Fibroblast of villous mesenchyme (primary cell): Measurements from ENCODE around the gene L1CAM. TPM values are rescaled to one million over a fixed set of nuclear protein-coding genes. Genes with fewer than 3 reads are reported as not detected.
A peak's percentile ranks its signal among the peaks of the same experiment; 100 is the strongest.

Source experiments
- DNase-seq: peaks from one replicate; pipeline ENCODE4 v3.0.0-alpha.2; 2010; ENCODE audit warnings: low read depth
- H3K4me3 ChIP-seq: 2 replicates; pipeline ENCODE4 v1.5.1; 2011; ENCODE audit warnings: low read depth, mild to moderate bottlenecking, low read length
- total RNA-seq: library from RNA; depleted of rRNA; stranded (reverse); fragments of >200 nt; gene quantifications from 2 replicates; pipeline ENCODE4 v1.2.3, GENCODE V29; 2012
- TF ChIP-seq, protein P1 (sequence below): IDR thresholded peaks from 2 replicates; pipeline ENCODE4 v1.5.1; 2012; ENCODE audit warnings: low read depth, mild to moderate bottlenecking, low read length; ENCODE audit not compliant: insufficient read depth

L1CAM gene
- total RNA-seq, 1 donor: 54.4 TPM

DNA sequence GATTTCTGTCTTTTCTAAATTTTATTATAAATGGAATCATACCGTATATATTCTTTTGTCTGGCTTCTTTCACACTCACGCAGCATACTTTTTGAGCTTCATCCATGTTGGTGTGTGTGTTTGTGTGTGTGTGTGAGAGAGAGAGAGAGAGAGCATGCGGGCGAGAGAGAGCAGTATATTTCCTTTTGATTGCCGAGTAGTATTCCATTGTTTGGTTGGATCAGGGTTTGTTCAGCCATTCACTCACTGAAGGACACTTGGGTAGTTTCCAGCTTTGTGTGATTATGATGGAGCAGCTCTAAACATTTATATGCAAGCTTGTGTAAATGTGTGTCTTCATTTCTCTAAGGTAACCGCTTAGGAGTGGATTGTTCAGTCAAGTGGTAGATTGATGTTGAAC is 3.1 kb upstream of the L1CAM start:
- TF ChIP-seq, protein P1, sequence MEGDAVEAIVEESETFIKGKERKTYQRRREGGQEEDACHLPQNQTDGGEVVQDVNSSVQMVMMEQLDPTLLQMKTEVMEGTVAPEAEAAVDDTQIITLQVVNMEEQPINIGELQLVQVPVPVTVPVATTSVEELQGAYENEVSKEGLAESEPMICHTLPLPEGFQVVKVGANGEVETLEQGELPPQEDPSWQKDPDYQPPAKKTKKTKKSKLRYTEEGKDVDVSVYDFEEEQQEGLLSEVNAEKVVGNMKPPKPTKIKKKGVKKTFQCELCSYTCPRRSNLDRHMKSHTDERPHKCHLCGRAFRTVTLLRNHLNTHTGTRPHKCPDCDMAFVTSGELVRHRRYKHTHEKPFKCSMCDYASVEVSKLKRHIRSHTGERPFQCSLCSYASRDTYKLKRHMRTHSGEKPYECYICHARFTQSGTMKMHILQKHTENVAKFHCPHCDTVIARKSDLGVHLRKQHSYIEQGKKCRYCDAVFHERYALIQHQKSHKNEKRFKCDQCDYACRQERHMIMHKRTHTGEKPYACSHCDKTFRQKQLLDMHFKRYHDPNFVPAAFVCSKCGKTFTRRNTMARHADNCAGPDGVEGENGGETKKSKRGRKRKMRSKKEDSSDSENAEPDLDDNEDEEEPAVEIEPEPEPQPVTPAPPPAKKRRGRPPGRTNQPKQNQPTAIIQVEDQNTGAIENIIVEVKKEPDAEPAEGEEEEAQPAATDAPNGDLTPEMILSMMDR: no peak

GRCh38 chrX:153888344-153888743 is 2.4 kb upstream of the L1CAM start:
- TF ChIP-seq, protein P1: no peak
- DNase-seq: no peak
- no peak overlapping the region for H3K4me3 ChIP-seq

More for the DNA sequence above, 3.1 kb upstream of the L1CAM start:
- H3K4me3 ChIP-seq: no peak overlapping the region
- DNase-seq: no peak

DNA sequence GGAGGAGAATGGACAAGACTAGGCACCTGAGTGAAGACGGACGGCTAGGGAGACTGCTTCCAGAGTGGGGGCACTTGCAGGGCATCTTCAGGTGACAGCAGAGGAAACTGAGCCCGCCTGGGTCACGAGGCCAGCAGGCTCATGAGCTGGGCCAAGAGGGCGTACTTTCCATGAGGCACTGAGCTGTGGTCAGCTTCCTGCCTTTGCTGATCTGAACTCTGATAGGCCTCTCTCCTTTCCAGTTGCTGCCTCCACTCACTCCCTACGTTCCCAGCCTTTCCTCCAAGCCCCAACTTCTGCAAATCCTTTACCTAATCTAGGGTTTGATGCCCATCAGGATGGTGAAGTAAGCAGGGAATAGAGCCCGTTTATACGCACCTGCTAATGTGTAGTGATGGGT is 1.4 kb upstream of the L1CAM start:
- TF ChIP-seq, protein P1: no peak
- H3K4me3 ChIP-seq: no peak overlapping the region
- DNase-seq: no peak

DNA sequence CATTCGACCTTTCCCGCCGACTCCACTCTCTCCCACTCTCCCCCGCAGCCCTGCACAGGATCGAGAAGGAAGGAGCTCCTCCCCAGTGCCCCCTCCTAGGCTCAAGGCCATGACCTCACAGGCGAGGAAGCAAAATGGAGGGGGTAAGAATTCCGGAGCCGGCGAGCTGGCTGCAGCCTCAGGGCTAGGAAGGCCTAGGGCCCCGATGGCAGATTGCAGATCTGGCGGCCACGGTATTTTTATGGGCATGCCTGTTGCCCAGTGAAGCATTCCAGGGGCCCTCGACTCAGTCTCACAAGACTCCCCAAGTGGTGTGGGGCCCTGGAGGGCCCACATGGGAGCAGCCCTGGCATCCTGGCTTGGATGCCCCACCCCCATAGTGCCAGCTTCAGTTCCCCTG is 942 bp upstream of the L1CAM start:
- TF ChIP-seq, protein P1: no peak
- no peak overlapping the region for H3K4me3 ChIP-seq
- DNase-seq: no peak

DNA sequence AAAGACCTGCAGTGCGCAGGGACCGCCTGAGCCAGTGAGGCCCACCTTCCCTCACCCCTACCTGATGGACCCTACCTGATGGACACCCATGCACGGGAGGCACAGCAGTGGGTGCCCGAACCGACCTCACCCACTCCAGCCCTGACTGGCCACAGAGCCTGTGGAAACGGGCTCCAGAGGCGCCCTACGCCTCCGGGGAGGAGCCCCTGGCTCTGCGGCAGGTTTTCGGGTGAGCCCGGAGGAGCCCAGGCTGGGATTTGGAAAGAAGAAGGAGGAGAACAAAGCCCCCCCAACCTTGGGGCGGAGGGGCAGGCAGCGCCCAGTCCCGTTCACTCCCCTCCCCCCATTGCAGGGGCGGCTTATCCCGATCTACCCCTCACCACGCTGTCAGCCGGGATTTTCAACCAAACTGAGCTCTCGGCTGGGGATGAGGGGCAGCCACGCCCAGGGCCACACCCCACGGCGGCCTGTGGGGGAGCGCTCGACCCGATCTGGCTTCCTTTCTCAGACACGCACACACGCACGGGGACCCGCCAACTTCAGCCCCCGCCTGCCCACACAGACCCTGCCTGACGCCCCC is 675 bp downstream of the L1CAM start:
- H3K4me3 ChIP-seq: peak overlapping the region; percentile 2
- TF ChIP-seq, protein P1: no peak
- no peak for DNase-seq

DNA sequence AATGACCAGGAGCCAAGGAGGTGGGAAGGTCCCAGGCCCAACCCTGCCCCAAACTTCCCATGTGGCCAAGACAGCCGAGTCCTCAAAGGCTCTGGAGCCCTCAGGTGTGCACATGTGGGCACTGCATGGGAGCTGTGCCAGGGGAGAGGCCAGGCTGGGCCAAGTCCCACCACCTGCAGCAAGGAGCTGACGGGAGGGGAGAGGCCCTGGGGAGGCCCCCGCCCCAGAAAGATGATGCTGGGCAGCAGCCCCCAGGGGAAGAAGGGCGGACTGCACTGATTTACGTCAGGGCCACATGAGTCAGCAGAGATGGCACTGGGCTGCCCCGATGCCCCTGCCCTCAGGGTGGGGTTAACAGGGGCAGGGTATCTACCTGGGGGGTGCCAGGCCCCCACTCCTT is 1.4 kb downstream of the L1CAM start:
- no peak for DNase-seq
- no peak overlapping the region for H3K4me3 ChIP-seq
- TF ChIP-seq, protein P1: no peak

- no peak overlapping the region for H3K4me3 ChIP-seq
- TF ChIP-seq, protein P1: no peak
- DNase-seq: no peak
These were observed 1.8 kb downstream of the L1CAM start for GRCh38 chrX:153884136-153884535.
